NCI-H69 (cell line): ENCODE results near the gene ABI3.
A peak's percentile ranks its signal among the peaks of the same experiment; 100 is the strongest.

Source experiments
- DNase-seq: peaks from one replicate; lab custom pipeline; 2025; lab: John Stamatoyannopoulos, UW

Gene ABI3

GRCh38 chr17:49197346-49197998, 13.0 kb upstream of the ABI3 start:
- DNase-seq: no peak

GRCh38 chr17:49198211-49198610, 12.3 kb upstream of the ABI3 start:
- no peak for DNase-seq

GRCh38 chr17:49200423-49201083, 10.0 kb upstream of the ABI3 start:
- no peak for DNase-seq

GRCh38 chr17:49201481-49201927, 9.0 kb upstream of the ABI3 start:
- DNase-seq: no peak

- no peak for DNase-seq
Measured at GRCh38 chr17:49203796-49204195, 6.7 kb upstream of the ABI3 start.

- no peak for DNase-seq
Measured at GRCh38 chr17:49204516-49204915, 6.0 kb upstream of the ABI3 start.

- no peak for DNase-seq
Measured at GRCh38 chr17:49209061-49209571, 1.4 kb upstream of the ABI3 start.

- DNase-seq: no peak
Measured at GRCh38 chr17:49213399-49213798, 2.9 kb downstream of the ABI3 start.

- DNase-seq: no peak
Measured at GRCh38 chr17:49213847-49214246, 3.3 kb downstream of the ABI3 start.

- peak; percentile 7 for DNase-seq
Measured at GRCh38 chr17:49214676-49215360, 4.3 kb downstream of the ABI3 start.

- no peak for DNase-seq
Measured at GRCh38 chr17:49216482-49216881, 6.0 kb downstream of the ABI3 start.

- DNase-seq: no peak
Measured at GRCh38 chr17:49216953-49217650, 6.6 kb downstream of the ABI3 start.

- DNase-seq: no peak
Measured at GRCh38 chr17:49217651-49218413, 7.3 kb downstream of the ABI3 start.

GRCh38 chr17:49218941-49219913, 8.7 kb downstream of the ABI3 start:
- DNase-seq: peak; percentile 8

GRCh38 chr17:49219987-49220386, 9.5 kb downstream of the ABI3 start:
- no peak for DNase-seq

- no peak for DNase-seq
Measured at GRCh38 chr17:49223168-49223516, 12.6 kb downstream of the ABI3 start.

- peak; percentile 57 for DNase-seq
Measured at GRCh38 chr17:49223517-49224197, 13.2 kb downstream of the ABI3 start.

- DNase-seq: peak; percentile 72
Measured at GRCh38 chr17:49224198-49224996, 13.9 kb downstream of the ABI3 start.

- no peak for DNase-seq
Measured at GRCh38 chr17:49224997-49225337, 14.5 kb downstream of the ABI3 start.
